ENCODE measurements around the gene ANGEL1.

Gene ANGEL1

DNA sequence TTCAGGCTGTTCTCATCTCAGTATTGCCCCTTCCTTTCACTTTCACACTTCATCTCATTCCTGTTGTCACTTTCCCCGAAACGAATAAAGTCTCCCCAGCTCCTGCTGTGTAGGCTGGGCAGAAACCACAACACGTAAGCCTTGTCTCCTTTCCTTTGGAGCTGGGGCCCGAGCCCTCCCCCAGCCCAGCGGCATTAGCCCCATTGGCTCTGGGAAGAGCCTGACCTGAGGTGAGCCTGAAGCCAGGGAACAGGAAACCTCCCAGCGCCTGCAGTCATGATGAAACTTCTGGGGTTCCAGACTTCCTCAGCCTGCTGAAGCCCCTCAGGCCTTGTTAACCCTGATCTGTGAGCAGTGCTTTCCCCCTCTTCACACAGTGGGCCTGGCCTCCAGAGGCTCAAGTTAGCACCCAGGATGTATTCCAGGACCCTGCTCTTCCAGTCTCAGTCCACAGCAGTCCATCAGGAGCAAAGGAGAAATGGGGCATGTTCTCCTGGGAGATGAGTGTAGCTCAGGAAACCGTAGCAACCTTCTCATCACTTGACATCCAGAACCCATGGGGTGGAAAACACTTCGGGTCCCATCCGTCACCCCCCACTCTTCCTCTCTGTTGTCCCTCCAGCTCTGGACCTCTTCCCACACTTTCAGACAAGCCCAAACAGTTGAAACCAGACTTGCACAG is 29.7 kb downstream of the ANGEL1 start:
- TF ChIP-seq SIN3A (IDR thresholded peaks at IDR 0.05; ENCODE audit: borderline replicate concordance, insufficient read depth, low read length), result no peak

DNA sequence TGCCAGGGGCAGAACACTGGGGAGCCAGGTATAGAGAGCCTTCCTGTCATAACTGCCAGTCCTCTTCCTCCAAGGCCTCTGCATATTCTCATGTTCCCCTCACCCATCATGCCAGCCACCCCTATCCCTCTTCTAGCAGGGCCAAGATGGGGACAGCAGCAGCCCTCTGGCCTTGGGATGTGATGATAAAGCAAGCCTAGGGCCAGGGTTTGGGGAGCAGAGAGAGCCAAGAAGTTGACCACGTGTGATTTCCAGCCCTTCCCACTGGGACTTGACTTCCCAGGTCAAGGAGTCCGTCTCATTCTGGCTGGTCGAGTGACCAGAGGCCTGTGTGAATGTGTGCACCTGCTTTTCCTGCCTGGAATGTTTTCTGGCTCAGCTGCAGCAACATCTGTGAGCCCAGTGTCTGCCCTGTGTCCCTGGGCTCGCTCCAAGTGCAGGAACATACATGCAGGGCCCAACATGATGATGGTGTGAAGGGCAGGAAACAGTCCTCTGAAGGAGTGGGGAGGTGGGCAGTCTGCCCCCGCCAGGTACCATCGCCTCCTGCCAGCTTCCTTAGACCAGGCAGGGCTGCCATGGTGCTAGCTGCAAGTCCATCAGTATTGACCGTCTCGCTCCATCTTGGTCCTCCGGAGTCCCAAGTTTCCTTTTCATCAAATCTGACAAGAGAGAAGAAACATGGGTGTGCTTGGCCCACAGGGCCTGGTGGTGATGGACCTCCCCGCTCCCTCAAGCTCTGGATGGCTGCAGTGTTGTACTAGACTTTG is 30.4 kb downstream of the ANGEL1 start:
- TF ChIP-seq FOXP2 (optimal IDR thresholded peaks at IDR 0.05; ENCODE audit: borderline replicate concordance, extremely low read depth, extremely low read length, insufficient read depth) (no peak), SIN3A (IDR thresholded peaks at IDR 0.05; ENCODE audit: borderline replicate concordance, insufficient read depth, low read length) (no peak), POLR2AphosphoS5 (IDR thresholded peaks at IDR 0.05; ENCODE audit: low read depth, low read length) (no peak)
- TF ChIP-seq, protein P1, sequence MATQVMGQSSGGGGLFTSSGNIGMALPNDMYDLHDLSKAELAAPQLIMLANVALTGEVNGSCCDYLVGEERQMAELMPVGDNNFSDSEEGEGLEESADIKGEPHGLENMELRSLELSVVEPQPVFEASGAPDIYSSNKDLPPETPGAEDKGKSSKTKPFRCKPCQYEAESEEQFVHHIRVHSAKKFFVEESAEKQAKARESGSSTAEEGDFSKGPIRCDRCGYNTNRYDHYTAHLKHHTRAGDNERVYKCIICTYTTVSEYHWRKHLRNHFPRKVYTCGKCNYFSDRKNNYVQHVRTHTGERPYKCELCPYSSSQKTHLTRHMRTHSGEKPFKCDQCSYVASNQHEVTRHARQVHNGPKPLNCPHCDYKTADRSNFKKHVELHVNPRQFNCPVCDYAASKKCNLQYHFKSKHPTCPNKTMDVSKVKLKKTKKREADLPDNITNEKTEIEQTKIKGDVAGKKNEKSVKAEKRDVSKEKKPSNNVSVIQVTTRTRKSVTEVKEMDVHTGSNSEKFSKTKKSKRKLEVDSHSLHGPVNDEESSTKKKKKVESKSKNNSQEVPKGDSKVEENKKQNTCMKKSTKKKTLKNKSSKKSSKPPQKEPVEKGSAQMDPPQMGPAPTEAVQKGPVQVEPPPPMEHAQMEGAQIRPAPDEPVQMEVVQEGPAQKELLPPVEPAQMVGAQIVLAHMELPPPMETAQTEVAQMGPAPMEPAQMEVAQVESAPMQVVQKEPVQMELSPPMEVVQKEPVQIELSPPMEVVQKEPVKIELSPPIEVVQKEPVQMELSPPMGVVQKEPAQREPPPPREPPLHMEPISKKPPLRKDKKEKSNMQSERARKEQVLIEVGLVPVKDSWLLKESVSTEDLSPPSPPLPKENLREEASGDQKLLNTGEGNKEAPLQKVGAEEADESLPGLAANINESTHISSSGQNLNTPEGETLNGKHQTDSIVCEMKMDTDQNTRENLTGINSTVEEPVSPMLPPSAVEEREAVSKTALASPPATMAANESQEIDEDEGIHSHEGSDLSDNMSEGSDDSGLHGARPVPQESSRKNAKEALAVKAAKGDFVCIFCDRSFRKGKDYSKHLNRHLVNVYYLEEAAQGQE (IDR thresholded peaks at IDR 0.05; ENCODE audit: insufficient read depth in 1 of 2, low read depth in 2 of 2, low read length in 2 of 2), result no peak

DNA sequence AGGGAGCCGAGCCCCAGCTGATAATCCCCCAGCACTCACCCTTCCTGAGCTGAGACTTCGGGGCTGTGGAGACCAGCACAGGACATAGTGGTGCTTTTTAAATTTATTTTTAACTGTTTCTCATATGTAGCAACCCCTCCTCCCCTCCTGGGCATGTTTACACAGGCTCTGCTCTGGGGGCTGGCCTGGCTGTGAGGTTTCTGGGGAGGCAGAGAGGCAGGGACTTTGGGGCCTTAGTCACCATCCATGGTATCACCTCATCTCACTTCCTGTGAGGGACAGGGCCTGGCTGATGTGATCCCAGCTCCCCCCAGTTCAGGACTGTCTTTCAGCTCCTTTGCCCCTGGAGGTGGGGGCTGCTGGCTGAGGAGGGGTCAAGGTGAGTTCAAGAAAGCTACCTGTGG is 31.0 kb downstream of the ANGEL1 start:
- TF ChIP-seq TAF1 (IDR thresholded peaks at IDR 0.05; ENCODE audit: borderline replicate concordance, insufficient read depth, low read length), result no peak
- TF ChIP-seq SIN3A (IDR thresholded peaks at IDR 0.05; ENCODE audit: borderline replicate concordance, insufficient read depth, low read length), result no peak
- TF ChIP-seq, protein P1 (IDR thresholded peaks at IDR 0.05; ENCODE audit: insufficient read depth in 1 of 2, low read depth in 2 of 2, low read length in 2 of 2), result no peak
- TF ChIP-seq POLR2AphosphoS5 (IDR thresholded peaks at IDR 0.05; ENCODE audit: low read depth, low read length), result no peak
- TF ChIP-seq FOXP2 (optimal IDR thresholded peaks at IDR 0.05; ENCODE audit: borderline replicate concordance, extremely low read depth, extremely low read length, insufficient read depth), result no peak

DNA sequence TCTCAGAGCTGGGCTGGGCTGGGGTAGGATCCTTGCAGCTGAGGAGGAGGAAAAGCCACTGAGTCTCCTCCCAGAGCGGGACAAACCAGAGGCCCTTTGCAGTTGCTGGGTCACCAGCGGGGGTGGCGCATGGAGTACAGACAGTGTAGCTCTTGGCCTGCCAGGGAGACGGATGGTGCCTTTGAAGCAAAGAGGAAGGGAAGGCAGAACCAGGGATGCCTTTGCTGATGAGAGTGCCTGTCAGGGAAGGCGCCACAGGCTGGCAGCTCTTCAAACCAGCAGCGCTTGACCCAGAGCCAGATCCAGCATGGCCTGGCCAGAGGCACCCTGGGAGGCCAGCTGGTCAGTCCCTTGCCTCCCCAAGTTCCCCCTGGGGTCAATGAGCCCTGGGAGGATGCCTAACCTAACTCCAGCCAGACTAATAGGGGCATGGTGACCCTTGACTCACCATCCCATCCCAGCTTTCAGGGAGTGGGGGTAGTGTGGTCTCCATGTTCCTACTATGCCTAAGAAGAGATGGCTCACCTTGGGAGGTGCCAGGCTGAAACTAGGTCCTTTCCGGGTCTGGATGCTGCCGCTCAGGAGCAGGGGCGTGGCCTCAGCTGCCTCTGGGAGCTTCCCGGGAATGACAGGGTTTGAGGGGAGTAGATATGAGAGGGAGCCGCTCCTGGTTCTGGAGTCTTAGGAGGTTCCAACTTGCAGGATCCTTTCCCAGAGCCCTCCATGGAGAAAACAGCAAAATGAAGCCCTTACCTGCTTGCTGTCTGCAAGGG is 31.6 kb downstream of the ANGEL1 start:
- TF ChIP-seq SIN3A (IDR thresholded peaks at IDR 0.05; ENCODE audit: borderline replicate concordance, insufficient read depth, low read length) (no peak), TAF1 (IDR thresholded peaks at IDR 0.05; ENCODE audit: borderline replicate concordance, insufficient read depth, low read length) (no peak), FOXP2 (optimal IDR thresholded peaks at IDR 0.05; ENCODE audit: borderline replicate concordance, extremely low read depth, extremely low read length, insufficient read depth) (no peak), POLR2AphosphoS5 (IDR thresholded peaks at IDR 0.05; ENCODE audit: low read depth, low read length) (no peak)
- TF ChIP-seq, protein P1 (IDR thresholded peaks at IDR 0.05; ENCODE audit: insufficient read depth in 1 of 2, low read depth in 2 of 2, low read length in 2 of 2), result no peak

DNA sequence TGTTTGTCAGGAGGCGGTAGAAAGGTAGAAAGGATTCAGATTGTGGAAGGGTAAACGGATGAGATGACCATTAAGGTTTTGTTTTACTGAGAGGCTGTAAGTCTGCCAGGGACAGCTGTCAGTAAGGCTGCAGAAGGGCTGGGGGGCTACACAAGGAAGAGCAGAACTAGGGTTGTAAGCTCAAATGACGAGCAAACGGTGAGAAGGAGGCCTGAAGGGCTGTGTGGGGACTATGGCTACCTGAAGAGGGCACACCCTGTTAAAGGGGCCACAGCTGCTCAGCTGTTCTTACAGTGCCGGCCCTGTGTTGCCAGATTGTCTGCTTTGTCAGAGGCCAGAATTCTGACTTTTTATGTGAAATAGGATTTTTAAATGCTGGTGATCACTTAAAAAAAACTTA is 32.3 kb downstream of the ANGEL1 start:
- no peak for TF ChIP-seq POLR2AphosphoS5 (IDR thresholded peaks at IDR 0.05; ENCODE audit: low read depth, low read length)
- TF ChIP-seq SIN3A (IDR thresholded peaks at IDR 0.05; ENCODE audit: borderline replicate concordance, insufficient read depth, low read length), result no peak
- no peak for TF ChIP-seq TAF1 (IDR thresholded peaks at IDR 0.05; ENCODE audit: borderline replicate concordance, insufficient read depth, low read length)
- TF ChIP-seq, protein P1 (IDR thresholded peaks at IDR 0.05; ENCODE audit: insufficient read depth in 1 of 2, low read depth in 2 of 2, low read length in 2 of 2), result no peak

Measured in PFSK-1 (cell line).